NCI-H2196 treated with DMSO at 0.1 percent for 48 hours (cell line): ENCODE data around the gene SWSAP1.
"Not testable (repeated sequence)": the region's sequence is repeated elsewhere in the genome, so short reads cannot be mapped to it uniquely, and the experiment has no call there.

ENCODE experiments used
- DNase-seq: peaks from one replicate; lab custom pipeline; 2025; ENCODE audit not compliant: unreplicated experiment; lab: John Stamatoyannopoulos, UW

SWSAP1 gene, protein sequence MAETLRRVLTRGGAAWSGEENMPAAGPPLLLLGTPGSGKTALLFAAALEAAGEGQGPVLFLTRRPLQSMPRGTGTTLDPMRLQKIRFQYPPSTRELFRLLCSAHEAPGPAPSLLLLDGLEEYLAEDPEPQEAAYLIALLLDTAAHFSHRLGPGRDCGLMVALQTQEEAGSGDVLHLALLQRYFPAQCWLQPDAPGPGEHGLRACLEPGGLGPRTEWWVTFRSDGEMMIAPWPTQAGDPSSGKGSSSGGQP

GRCh38 chr19:11374433-11375142 is at the start of gene SWSAP1:
TSS of gene SWSAP1 (plus strand) at chr19:11374666. CDS start at chr19:11374681, 15 bp downstream.
- peak; percentile 100 for DNase-seq

DNA sequence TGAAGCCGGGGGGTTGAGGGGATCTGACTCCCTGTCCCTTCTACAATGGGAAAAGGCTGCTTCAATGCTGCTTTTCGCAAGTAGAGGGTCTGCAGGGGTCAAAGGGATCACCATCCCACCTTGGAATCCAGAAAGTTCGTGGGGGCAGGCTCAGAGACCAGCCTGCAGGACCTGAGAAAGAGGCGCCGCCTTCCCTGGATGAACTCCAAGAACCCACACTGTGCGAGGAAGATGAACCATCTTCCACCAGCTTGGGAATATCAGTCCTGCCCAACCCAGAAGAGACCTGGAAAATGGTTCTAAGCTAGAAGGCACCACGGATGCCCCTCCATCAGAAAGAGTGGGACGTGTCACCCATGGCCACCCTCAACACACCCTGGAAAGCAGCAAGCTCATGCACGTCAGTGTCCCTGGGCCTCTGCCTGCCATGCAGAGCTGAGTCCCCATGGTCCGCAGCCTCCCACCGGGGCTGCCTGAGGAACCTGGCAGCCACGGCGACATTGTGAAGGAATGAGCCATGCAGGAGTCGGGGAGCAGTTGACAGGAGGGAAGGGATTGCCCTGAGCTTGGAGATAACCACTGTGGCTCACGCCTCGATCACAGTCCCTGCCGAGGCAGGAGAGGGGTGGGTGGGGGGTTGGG is 49.6 kb upstream of the SWSAP1 start:
- DNase-seq, result no peak

- DNase-seq, result no peak
Measured at GRCh38 chr19:11325544-11325943, 48.9 kb upstream of the SWSAP1 start.

- no peak for DNase-seq
Measured at GRCh38 chr19:11330127-11330526, 44.3 kb upstream of the SWSAP1 start.

- no peak for DNase-seq
Measured at GRCh38 chr19:11331502-11331901, 43.0 kb upstream of the SWSAP1 start.

DNA sequence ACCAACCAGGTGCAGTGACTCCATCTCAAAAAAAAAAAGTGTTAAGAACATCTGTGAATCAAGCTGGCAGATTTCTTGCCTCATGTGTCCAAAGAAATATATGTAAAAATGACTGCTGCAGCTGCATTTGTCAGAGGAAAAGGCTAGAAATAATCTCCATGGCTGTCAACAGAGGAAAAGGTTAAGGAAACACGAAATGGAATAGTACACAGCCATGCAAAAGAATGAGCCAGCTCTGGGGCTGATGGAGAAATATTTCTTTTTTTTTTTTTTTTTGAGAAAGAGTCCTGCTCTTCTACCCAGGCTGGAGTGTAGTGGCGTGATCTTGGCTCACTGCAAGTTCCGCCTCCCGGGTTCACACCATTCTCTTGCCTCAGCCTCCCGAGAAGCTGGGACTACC is 41.6 kb upstream of the SWSAP1 start:
- DNase-seq, result no peak

DNA sequence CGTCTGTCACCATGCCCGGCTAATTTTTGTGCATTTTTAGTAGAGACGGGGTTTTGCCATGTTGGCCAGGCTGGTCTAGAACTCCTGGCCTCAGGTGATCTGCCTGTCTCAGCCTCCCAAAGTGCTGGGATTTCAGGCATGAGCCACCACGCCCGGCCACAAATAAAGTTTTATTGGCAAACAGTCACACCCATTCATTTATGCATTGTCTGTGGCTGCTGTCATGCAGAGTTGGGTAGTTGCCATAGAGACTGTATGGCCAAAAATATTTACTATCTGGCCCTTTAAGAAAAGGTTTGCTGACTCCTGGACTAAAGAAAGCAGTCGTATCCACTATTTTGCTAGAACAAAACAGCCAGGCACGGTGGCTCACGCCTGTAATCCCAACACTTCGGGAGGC is 40.6 kb upstream of the SWSAP1 start:
- DNase-seq, result not testable (repeated sequence)

- DNase-seq, result no peak
Measured at GRCh38 chr19:11335449-11336146, 38.9 kb upstream of the SWSAP1 start.

- DNase-seq, result no peak
Measured at GRCh38 chr19:11337080-11337479, 37.4 kb upstream of the SWSAP1 start.

DNA sequence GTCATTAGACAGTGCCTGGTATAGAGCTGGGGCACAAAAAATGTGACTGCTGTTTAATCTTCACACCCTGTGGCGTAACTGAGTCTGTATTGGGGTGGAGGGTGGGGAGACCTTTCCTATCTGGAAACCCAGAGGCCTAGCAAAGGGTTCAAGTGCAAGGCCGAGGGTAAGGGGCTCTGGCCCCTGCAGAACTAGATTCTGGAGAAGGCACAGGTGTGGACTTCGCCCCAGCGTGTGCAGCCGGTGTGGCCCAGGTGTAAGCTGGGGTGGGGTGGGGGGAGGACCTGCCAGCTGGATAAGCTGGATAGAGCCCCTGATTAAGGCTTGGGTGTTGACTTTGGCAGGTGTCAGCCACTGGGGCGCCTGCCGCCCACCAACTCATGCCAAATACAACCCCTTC is 36.3 kb upstream of the SWSAP1 start:
- no peak for DNase-seq

DNA sequence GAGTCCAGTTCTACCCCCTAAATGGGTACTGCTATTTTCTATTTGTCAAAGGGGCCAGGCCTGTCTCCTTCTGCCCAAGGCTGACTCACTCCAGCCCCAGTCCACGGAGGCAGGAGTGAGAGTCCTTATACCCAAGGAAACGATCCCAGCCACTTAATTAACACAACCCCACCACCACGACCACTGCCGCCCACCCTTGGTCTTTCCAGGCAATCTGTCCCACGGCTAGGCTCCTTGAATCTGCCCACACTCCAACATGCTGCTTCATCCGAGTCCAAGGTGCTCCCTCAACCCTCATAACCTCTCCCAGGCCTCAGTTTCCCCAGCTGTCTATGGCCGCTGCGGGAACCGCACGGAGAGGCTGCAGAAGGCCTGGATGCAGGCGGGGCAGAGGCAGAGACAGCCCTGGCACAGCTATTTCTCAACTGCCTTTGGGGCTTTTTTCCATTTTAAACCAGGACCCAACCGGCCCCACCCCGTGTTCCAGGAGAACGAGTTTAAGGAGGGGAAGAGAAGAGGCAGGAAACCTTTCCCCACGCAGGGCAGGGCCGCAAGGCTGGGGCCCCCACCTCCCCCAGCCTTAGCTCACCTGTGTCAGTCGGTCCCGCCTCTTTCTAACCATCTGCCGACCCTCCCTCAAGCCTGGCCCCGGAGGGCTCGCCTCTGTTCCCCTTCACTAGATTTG is 35.8 kb upstream of the SWSAP1 start:
- DNase-seq, result no peak

DNA sequence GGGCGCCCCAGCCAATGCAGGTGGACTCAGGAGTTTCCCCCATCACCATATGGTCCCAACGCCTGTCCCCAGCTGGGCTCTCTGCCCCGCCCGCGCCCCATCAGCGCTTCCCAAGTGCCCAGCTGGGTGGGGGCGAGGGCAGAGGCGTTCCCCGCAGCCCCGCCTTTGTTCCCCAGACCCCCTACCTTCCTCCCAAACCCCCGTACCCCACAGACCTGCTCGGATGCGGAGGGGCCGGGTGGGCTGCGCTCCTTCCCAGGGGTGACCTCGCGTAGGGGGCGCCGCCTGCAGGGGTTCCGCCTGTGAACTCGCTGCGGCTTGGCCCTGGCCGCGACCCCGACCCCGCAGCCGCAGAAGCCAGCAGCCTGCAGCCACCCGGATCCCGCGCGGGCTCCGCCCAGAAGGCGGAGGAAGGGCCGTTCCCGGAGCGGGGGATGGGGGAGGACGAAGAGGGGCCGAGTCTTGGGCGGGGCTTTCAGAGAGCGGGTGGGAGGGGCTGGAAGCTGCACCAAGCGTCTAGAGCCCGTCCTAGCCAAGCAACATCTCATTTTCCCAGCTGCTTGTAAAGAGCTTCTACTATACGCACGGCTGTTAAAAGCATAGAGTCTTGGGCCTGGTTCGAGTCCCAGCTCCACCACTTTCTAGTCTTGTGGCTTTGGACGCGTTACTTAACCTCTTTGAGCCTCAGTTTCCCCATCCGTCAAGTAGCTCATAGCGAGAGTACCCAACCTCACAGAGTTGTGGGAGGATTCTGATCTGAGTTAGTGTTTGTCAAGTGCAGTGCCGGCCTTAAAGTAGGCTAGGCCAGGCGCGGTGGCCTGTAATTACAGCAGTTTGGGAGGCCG is 35.0 kb upstream of the SWSAP1 start, which contains the start of gene RAB3D:
Gene RAB3D, minus strand, starts transcription at position 404 of the 845 bp plus-strand sequence. CDS start 2,258 bp downstream, outside the sequence.
- DNase-seq, result peak; percentile 91

- not testable (repeated sequence) for DNase-seq
Measured at GRCh38 chr19:11340099-11340467, 34.4 kb upstream of the SWSAP1 start.

DNA sequence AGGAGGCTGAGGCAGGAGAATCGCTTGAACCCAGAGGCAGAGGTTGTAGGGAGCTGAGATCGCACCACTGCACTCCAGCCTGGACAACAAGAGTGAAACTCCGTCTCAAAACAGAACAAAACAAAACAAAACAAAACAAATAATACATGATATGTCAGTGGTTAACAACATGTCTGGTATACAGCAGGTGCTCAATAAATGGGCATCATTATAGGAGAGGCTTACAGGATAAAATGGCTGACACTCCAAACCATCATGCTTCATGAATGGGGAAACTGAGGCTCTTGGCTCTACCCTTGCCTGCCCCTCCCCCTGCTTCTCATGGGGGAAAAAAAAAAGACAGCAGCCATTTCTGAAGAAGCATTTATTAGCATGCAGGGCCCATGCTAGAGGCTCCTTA is 32.0 kb upstream of the SWSAP1 start:
- DNase-seq, result no peak

DNA sequence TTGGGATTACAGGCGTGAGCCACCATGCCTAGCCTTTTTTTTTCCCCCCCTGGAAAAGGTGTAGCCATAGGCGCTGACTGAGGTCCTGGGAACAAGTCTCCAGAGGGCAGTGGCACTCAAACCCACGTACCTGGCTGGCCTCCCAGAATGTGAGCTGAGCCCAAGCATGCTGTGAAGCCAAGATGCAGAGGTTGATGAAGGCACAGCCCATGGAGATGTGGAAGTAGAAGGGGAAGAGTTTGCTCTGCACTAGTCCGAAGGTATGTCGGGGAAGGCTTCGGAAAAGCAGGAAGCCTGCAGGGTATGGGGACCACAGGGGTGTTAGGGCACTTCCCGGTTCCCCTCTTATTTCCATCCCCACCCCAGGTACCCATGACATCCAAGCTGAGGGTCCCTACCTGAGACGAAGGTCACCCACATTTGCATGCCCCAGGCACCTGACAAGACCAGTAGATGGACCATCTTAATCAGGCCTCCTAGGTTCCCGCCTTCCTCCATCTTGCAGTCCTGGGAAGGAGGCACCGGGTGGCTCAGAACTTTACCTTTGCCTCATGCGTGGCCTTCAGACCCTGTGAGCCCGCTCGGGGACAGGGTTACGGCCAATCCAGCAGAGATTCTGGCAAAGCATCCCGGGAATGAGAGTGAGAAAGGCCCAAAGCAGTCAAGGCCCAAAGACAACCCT is 29.2 kb upstream of the SWSAP1 start:
- peak; percentile 31 for DNase-seq

- peak; percentile 97 for DNase-seq
Measured at GRCh38 chr19:11346104-11346940, 28.1 kb upstream of the SWSAP1 start, which contains the start of the genes CCDC159 and TMEM205. TSS of gene CCDC159 (plus strand) at chr19:11346519. CDS start at chr19:11346607, 88 bp downstream. TSS of gene TMEM205 (minus strand) at chr19:11346268. CDS start at chr19:11345619, 649 bp downstream.

DNA sequence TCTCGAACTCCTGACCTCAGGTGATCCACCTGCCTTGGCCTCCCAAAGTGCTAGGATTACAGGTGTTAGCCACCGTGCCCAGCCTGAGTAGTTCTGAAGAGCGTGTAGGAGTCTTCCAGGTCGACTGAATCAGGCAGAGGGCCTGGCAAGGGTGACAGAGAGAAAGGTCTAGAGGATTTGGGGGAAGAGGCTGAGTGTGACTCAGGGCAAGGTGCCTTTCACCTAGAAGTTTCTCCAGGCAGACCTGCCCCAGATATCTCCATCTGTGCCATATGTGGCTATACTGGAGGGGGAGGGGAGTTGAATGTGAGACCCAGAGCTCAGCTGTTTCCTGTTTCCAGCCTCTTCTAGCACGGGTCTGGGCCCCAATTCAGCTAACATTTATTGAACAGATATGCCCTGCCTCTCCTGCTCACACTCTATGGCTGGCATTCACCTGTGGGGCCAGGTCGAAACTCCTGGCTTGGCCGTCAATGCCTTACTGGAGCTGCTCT is 26.9 kb upstream of the SWSAP1 start:
- DNase-seq, result no peak

GRCh38 chr19:11349171-11349570 is 25.3 kb upstream of the SWSAP1 start:
- DNase-seq, result no peak
